NT2/D1 (cell line): ENCODE measurements around the gene SOX30.

Source experiments
- DNase-seq: peaks from one replicate; pipeline ENCODE4 v3.0.0-alpha.2; 2011; ENCODE audit warnings: low read depth, low spot score
- H3K27me3 ChIP-seq: 2 replicates; pipeline ENCODE4 v1.6.0; 2011; ENCODE audit warnings: mild to moderate bottlenecking; ENCODE audit not compliant: insufficient read length, insufficient read depth
- H3K36me3 ChIP-seq: 2 replicates; pipeline ENCODE4 v1.6.1; 2011; ENCODE audit warnings: mild to moderate bottlenecking, low read length, mixed read lengths; ENCODE audit not compliant: insufficient read depth, insufficient read length
- H3K4me1 ChIP-seq: 2 replicates; pipeline ENCODE4 v1.5.1; 2011; ENCODE audit not compliant: insufficient read depth, insufficient read length
- H3K4me3 ChIP-seq: 2 replicates; pipeline ENCODE4 v1.5.1; 2011; ENCODE audit warnings: low read depth; ENCODE audit not compliant: insufficient read length
- H3K9ac ChIP-seq: 2 replicates; pipeline ENCODE4 v1.6.0; 2011; ENCODE audit warnings: low read depth; ENCODE audit not compliant: insufficient read length
- H3K9me3 ChIP-seq: 2 replicates; pipeline ENCODE4 v1.5.1; 2011; ENCODE audit warnings: mild to moderate bottlenecking, low read length; ENCODE audit not compliant: insufficient read depth
- SUZ12 ChIP-seq: IDR thresholded peaks from 2 replicates; pipeline ENCODE4 v1.6.1; 2011; ENCODE audit not compliant: insufficient read length, insufficient read depth; ENCODE audit errors: extremely low read depth
- YY1 ChIP-seq: IDR thresholded peaks from 2 replicates; pipeline ENCODE4 v1.6.1; 2011; ENCODE audit not compliant: insufficient read length, insufficient read depth
- ZNF274 ChIP-seq: IDR thresholded peaks from 2 replicates; pipeline ENCODE4 v1.6.1; 2011; ENCODE audit warnings: mild to moderate bottlenecking, low read depth, low read length

SOX30 gene

GRCh38 chr5:157578079-157578780, 74.0 kb downstream of the SOX30 start:
- TF ChIP-seq YY1: no peak
- no peak for TF ChIP-seq ZNF274
- no peak for TF ChIP-seq SUZ12
- Histone ChIP-seq H3K9ac (no peak overlapping the region), H3K4me1 (peaks cover 5% of the 10 kb centered on the region)

GRCh38 chr5:157576678-157577077, 75.6 kb downstream of the SOX30 start:
- no peak for DNase-seq
- H3K4me3 ChIP-seq: no peak overlapping the region
- H3K27me3 ChIP-seq: no peaks in the 10 kb centered on the region
- no peaks in the 10 kb centered on the region for H3K9me3 ChIP-seq
- peaks cover 5% of the 10 kb centered on the region for H3K4me1 ChIP-seq
- no peaks in the 10 kb centered on the region for H3K36me3 ChIP-seq
- TF ChIP-seq YY1: no peak
- no peak for TF ChIP-seq SUZ12
- TF ChIP-seq ZNF274: no peak
- no peak overlapping the region for H3K9ac ChIP-seq

More at GRCh38 chr5:157578079-157578780, 74.0 kb downstream of the SOX30 start:
- DNase-seq: no peak
- Histone ChIP-seq H3K9me3 (no peaks in the 10 kb centered on the region), H3K27me3 (no peaks in the 10 kb centered on the region), H3K4me3 (no peak overlapping the region), H3K36me3 (no peaks in the 10 kb centered on the region)
